ENCODE results near the gene PIGP.
"Not testable (repeated sequence)": the region's sequence is repeated elsewhere in the genome, so short reads cannot be mapped to it uniquely, and the experiment has no call there.

DNA sequence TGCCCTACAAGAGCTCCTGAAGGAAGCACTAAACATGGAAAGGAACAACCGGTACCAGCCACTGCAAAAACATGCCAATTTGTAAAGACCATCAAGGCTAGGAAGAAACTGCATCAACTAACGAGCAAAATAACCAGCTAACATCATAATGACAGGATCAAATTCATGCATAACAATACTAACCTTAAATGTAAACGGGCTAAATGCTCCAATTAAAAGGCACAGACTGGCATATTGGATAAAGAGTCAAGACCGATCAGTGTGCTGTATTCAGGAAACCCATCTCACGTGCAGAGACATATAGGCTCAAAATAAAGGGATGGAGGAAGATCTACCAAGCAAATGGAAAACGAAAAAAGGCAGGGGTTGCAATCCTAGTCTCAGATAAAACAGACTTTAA lies 38.2 kb upstream of the PIGP start:
- TF ChIP-seq, protein P1, sequence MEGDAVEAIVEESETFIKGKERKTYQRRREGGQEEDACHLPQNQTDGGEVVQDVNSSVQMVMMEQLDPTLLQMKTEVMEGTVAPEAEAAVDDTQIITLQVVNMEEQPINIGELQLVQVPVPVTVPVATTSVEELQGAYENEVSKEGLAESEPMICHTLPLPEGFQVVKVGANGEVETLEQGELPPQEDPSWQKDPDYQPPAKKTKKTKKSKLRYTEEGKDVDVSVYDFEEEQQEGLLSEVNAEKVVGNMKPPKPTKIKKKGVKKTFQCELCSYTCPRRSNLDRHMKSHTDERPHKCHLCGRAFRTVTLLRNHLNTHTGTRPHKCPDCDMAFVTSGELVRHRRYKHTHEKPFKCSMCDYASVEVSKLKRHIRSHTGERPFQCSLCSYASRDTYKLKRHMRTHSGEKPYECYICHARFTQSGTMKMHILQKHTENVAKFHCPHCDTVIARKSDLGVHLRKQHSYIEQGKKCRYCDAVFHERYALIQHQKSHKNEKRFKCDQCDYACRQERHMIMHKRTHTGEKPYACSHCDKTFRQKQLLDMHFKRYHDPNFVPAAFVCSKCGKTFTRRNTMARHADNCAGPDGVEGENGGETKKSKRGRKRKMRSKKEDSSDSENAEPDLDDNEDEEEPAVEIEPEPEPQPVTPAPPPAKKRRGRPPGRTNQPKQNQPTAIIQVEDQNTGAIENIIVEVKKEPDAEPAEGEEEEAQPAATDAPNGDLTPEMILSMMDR (IDR thresholded peaks at IDR 0.05; ENCODE audit: insufficient read depth, low read depth, low read length), result not testable (repeated sequence)
- not testable (repeated sequence) for TF ChIP-seq EZH2 (IDR thresholded peaks at IDR 0.05; ENCODE audit: insufficient read depth, low read length)
